ENCODE results near the gene PSD4.
A peak's percentile ranks its signal among the peaks of the same experiment; 100 is the strongest.

Gene PSD4

GRCh38 chr2:113185664-113186432 lies 12.1 kb downstream of the PSD4 start:
- DNase-seq: no peak

- DNase-seq: no peak
Observed at GRCh38 chr2:113186433-113186796, 12.6 kb downstream of the PSD4 start.

- no peak for DNase-seq
Observed at GRCh38 chr2:113187771-113188170, 14.0 kb downstream of the PSD4 start.

- no peak for DNase-seq
Observed at GRCh38 chr2:113190871-113191270, 17.1 kb downstream of the PSD4 start.

GRCh38 chr2:113192459-113193100 lies 18.8 kb downstream of the PSD4 start:
- no peak for DNase-seq

- DNase-seq: no peak
Observed at GRCh38 chr2:113195923-113196501, 22.2 kb downstream of the PSD4 start.

- no peak for DNase-seq
Observed at GRCh38 chr2:113196839-113197238, 23.1 kb downstream of the PSD4 start.

GRCh38 chr2:113197347-113198047 lies 23.7 kb downstream of the PSD4 start:
- no peak for DNase-seq

- no peak for DNase-seq
Observed at GRCh38 chr2:113198048-113198789, 24.4 kb downstream of the PSD4 start.

- peak; percentile 70 for DNase-seq
Observed at GRCh38 chr2:113198790-113199612, 25.2 kb downstream of the PSD4 start.

- DNase-seq: no peak
Observed at GRCh38 chr2:113200236-113200635, 26.5 kb downstream of the PSD4 start.

- DNase-seq: no peak
Observed at GRCh38 chr2:113200736-113201490, 27.1 kb downstream of the PSD4 start.

- no peak for DNase-seq
Observed at GRCh38 chr2:113201496-113202304, 27.9 kb downstream of the PSD4 start.

GRCh38 chr2:113202305-113203216 lies 28.8 kb downstream of the PSD4 start:
- DNase-seq: no peak

GRCh38 chr2:113203217-113203530 lies 29.4 kb downstream of the PSD4 start:
- DNase-seq: no peak

- peak; percentile 40 for DNase-seq
Observed at GRCh38 chr2:113203901-113204519, 30.2 kb downstream of the PSD4 start.

GRCh38 chr2:113206251-113206650 lies 32.5 kb downstream of the PSD4 start:
- no peak for DNase-seq

GRCh38 chr2:113207021-113207420 lies 33.2 kb downstream of the PSD4 start:
- no peak for DNase-seq

GRCh38 chr2:113208396-113208795 lies 34.6 kb downstream of the PSD4 start:
- DNase-seq: no peak

All from NCI-H2029 (cell line).